PC-3 (cell line): ENCODE measurements around the gene ITPR3. TPM values are rescaled to one million over a fixed set of nuclear protein-coding genes. Genes with fewer than 3 reads are reported as not detected.

ENCODE experiments used
- ATAC-seq: fragments of 200-7000 bp; cut with Tn5 transposase; 2 replicates; pipeline ENCODE4 v1.9.1; 2020; ENCODE audit warnings: mild to moderate bottlenecking, moderate library complexity
- BruUV-seq: library from RNA; stranded (reverse); fragments of 400-500 nt; replicated peaks from 2 replicates; lab custom pipeline; 2021; lab: Mats Ljungman, UMichigan
- CTCF ChIA-PET: fragments of 300-600 bp; sonication (Branson Sonifier 250); formaldehyde crosslinking; loops from one replicate; lab custom pipeline; 2022; ENCODE audit warnings: antibody characterized with exemption; lab: Charles Lee
- POLR2A ChIA-PET: fragments of 300-600 bp; sonication (Branson Sonifier 250); formaldehyde crosslinking; loops from one replicate; lab custom pipeline; 2022; ENCODE audit warnings: antibody characterized with exemption; ENCODE audit not compliant: unreplicated experiment; lab: Charles Lee
- DNase-seq: peaks from one replicate; pipeline ENCODE4 v3.0.0-alpha.2; 2015
- H2AFZ ChIP-seq: fragments of 300-600 bp; sonication (generic); 2 replicates; pipeline ENCODE4 v1.6.0; 2016; ENCODE audit warnings: antibody characterized with exemption, low read length
- H3F3A ChIP-seq: fragments of 300-600 bp; sonication (generic); one replicate; pipeline ENCODE4 v1.6.0; 2017; ENCODE audit warnings: antibody characterized with exemption, low read length, control low read depth, mild to moderate bottlenecking; ENCODE audit not compliant: unreplicated experiment
- H3K27ac ChIP-seq: fragments of 300-600 bp; sonication (generic); 2 replicates; pipeline ENCODE4 v1.5.1; 2016; ENCODE audit warnings: mild to moderate bottlenecking, low read length
- H3K27me3 ChIP-seq: fragments of 300-600 bp; sonication (generic); 2 replicates; pipeline ENCODE4 v1.6.1; 2016; ENCODE audit warnings: low read length, mixed read lengths
- H3K36me3 ChIP-seq: fragments of 300-600 bp; sonication (generic); 2 replicates; pipeline ENCODE4 v1.6.1; 2016; ENCODE audit warnings: low read depth, mixed run types, low read length, mixed read lengths
- H3K4me1 ChIP-seq: fragments of 300-600 bp; sonication (generic); 2 replicates; pipeline ENCODE4 v1.5.1; 2016; ENCODE audit warnings: low read length; ENCODE audit not compliant: insufficient read depth
- H3K4me2 ChIP-seq: fragments of 300-600 bp; sonication (generic); 2 replicates; pipeline ENCODE4 v1.6.0; 2016; ENCODE audit warnings: low read length
- H3K4me3 ChIP-seq: fragments of 300-600 bp; sonication (generic); 2 replicates; pipeline ENCODE4 v1.5.1; 2016; ENCODE audit warnings: mild to moderate bottlenecking, low read length, mixed read lengths
- H3K79me2 ChIP-seq: fragments of 300-600 bp; sonication (generic); 2 replicates; pipeline ENCODE4 v1.6.1; 2017; ENCODE audit warnings: low read length, mixed read lengths
- H3K9ac ChIP-seq: fragments of 300-600 bp; sonication (generic); 2 replicates; pipeline ENCODE4 v1.6.0; 2016; ENCODE audit warnings: mild to moderate bottlenecking, low read length
- H3K9me2 ChIP-seq: fragments of 300-600 bp; sonication (generic); replicated peaks from 2 replicates; pipeline ENCODE4 v1.6.1; 2016; ENCODE audit warnings: mixed run types, low read length, mixed read lengths
- H3K9me3 ChIP-seq: fragments of 300-600 bp; sonication (generic); 2 replicates; pipeline ENCODE4 v1.6.1; 2016; ENCODE audit warnings: low read length, mixed read lengths
- H4K20me1 ChIP-seq: fragments of 300-600 bp; sonication (generic); 2 replicates; pipeline ENCODE4 v1.6.1; 2016; ENCODE audit warnings: low read length, mixed read lengths
- CTCF ChIP-seq: fragments of 300-600 bp; sonication (generic); conservative IDR thresholded peaks from 2 replicates; pipeline ENCODE4 v1.5.1; 2017; ENCODE audit warnings: antibody characterized with exemption, low read depth, mild to moderate bottlenecking, low read length
- EZH2 ChIP-seq: fragments of 300-600 bp; sonication (generic); IDR thresholded peaks from one replicate; pipeline ENCODE4 v1.6.1; 2017; ENCODE audit warnings: antibody characterized with exemption, mild to moderate bottlenecking, low read length; ENCODE audit not compliant: unreplicated experiment
- EZH2phosphoT487 ChIP-seq: fragments of 300-600 bp; sonication (generic); IDR thresholded peaks from 2 replicates; pipeline ENCODE4 v1.6.1; 2018; ENCODE audit warnings: mild to moderate bottlenecking, antibody characterized with exemption, low read length, borderline replicate concordance
- intact Hi-C: fragments of 100-400 bp; cut with micrococcal nuclease; formaldehyde crosslinking; loops from 2 replicates; pipeline ENCODE4 v1.9.0; 2023
- total RNA-seq: library from RNA; depleted of rRNA; stranded (reverse); fragments of >200 nt; gene quantifications from 2 replicates; pipeline ENCODE4 v1.2.3, GENCODE V29; 2014

The ITPR3 gene
- total RNA-seq, 1 experiment from 2014 or later = 41.8 TPM

GRCh38 chr6:33661106-33661838, 40.1 kb downstream of the ITPR3 start:
- H3K4me2 ChIP-seq = no peak overlapping the region

GRCh38 chr6:33662318-33662717, 41.2 kb downstream of the ITPR3 start:
- CTCF ChIA-PET = no interaction called here
- no peaks in the 10 kb centered on the region for H4K20me1 ChIP-seq
- H3K79me2 ChIP-seq = no peaks in the 10 kb centered on the region
- TF ChIP-seq EZH2phosphoT487 = no peak
- TF ChIP-seq EZH2 = no peak
- POLR2A ChIA-PET = no interaction called here
- DNase-seq = no peak
- peaks cover 9% of the 10 kb centered on the region for H3K36me3 ChIP-seq
- H3K4me3 ChIP-seq = no peak overlapping the region
- H3F3A ChIP-seq = no peaks in the 10 kb centered on the region
- ATAC-seq = no peak
- H3K4me1 ChIP-seq = no peaks in the 10 kb centered on the region
- H3K9me3 ChIP-seq = no peaks in the 10 kb centered on the region
- no peak overlapping the region for H3K9ac ChIP-seq
- H3K27me3 ChIP-seq = no peaks in the 10 kb centered on the region
- BruUV-seq = no TSS peak
- no peak overlapping the region for H3K4me2 ChIP-seq
- no peak overlapping the region for H3K27ac ChIP-seq
- no peaks in the 10 kb centered on the region for H3K9me2 ChIP-seq
- intact Hi-C loops = no loop called here
- H2AFZ ChIP-seq = no peak overlapping the region

More at GRCh38 chr6:33661106-33661838, 40.1 kb downstream of the ITPR3 start:
- no peak overlapping the region for H3K4me3 ChIP-seq
- H3K79me2 ChIP-seq = no peaks in the 10 kb centered on the region
- ChIA-PET POLR2A (no interaction called here), CTCF (no interaction called here)
- no peaks in the 10 kb centered on the region for H3K9me3 ChIP-seq
- no peaks in the 10 kb centered on the region for H3K27me3 ChIP-seq
- H3K36me3 ChIP-seq = peaks cover 9% of the 10 kb centered on the region; the same call in 1 of the 2 replicates
- BruUV-seq = no TSS peak
- intact Hi-C loops = no loop called here
- no peaks in the 10 kb centered on the region for H3K4me1 ChIP-seq
- no peaks in the 10 kb centered on the region for H3K9me2 ChIP-seq
- TF ChIP-seq CTCF = no peak
- TF ChIP-seq EZH2phosphoT487 = no peak
- no peaks in the 10 kb centered on the region for H3F3A ChIP-seq
- ATAC-seq = no peak
- no peak overlapping the region for H2AFZ ChIP-seq
- DNase-seq = no peak
- H4K20me1 ChIP-seq = no peaks in the 10 kb centered on the region
- no peak overlapping the region for H3K9ac ChIP-seq
- H3K27ac ChIP-seq = no peak overlapping the region

GRCh38 chr6:33663028-33663427, 41.9 kb downstream of the ITPR3 start:
- POLR2A ChIA-PET = no interaction called here
- CTCF ChIA-PET = no interaction called here
- intact Hi-C loops = no loop called here
- Histone ChIP-seq H3K79me2 (no peaks in the 10 kb centered on the region), H2AFZ (no peak overlapping the region), H4K20me1 (no peaks in the 10 kb centered on the region), H3K4me3 (no peak overlapping the region), H3K4me1 (no peaks in the 10 kb centered on the region), H3K9me3 (no peaks in the 10 kb centered on the region), H3K36me3 (peaks cover 9% of the 10 kb centered on the region), H3F3A (no peaks in the 10 kb centered on the region), H3K4me2 (no peak overlapping the region), H3K9ac (no peak overlapping the region), H3K27ac (no peak overlapping the region), H3K9me2 (no peaks in the 10 kb centered on the region), H3K27me3 (no peaks in the 10 kb centered on the region)
- no TSS peak for BruUV-seq
- TF ChIP-seq EZH2phosphoT487 = no peak
- no peak for TF ChIP-seq CTCF
- no peak for TF ChIP-seq EZH2
- no peak for ATAC-seq
- DNase-seq = no peak
